HG02981 (cell line): Measurements from ENCODE around the gene MOCS3.

Experiments
- ATAC-seq: cut with Tn5 transposase; IDR thresholded peaks from one replicate; pipeline ENCODE4 v1.9.1; 2021; ENCODE audit warnings: mild to moderate bottlenecking, moderate library complexity; ENCODE audit not compliant: unreplicated experiment

The MOCS3 gene

GRCh38 chr20:51009303-51010042 lies 50.9 kb downstream of the MOCS3 start:
- ATAC-seq = no peak

DNA sequence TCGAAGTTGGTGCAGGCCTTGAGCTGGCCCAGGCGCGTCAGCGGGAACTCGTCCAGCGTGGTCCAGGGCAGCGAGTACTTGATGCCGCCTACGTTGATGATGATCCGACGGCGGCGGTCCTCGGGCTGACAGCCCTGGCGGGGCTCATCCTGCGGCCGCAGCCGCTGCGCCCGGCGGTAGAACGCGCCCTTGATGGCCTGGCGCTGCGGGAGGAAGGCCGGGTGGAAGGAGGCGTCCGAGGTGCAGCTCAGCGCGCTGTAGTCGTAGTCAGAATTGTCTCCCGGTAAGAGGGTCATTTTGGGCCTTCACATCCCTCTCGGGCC lies 51.4 kb downstream of the MOCS3 start:
- no peak for ATAC-seq

- no peak for ATAC-seq
Measured at GRCh38 chr20:51010932-51011331, 52.3 kb downstream of the MOCS3 start.

- no peak for ATAC-seq
Measured at GRCh38 chr20:51011479-51011878, 52.9 kb downstream of the MOCS3 start.

DNA sequence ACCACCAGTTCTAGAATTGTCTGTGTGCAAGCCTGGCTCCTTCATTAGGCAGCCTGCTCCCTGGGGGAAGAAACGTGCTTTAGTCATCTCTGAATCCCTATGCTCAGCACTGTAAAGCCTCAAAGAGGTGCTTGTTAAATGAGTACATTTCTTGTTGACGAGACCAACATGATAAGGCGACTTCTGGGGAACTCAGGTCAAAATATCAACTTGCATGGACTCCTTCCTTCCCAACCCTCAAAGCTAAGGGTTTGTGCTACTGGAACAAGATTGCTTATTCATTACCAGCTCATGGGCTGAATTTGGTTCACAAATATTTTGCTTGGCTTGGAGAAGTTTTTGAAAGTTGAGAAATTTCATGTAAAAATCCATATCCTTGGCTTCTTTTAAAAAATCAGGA lies 53.7 kb downstream of the MOCS3 start:
- ATAC-seq = no peak
